OCI-LY7 (cell line): ENCODE measurements around the gene PLA2R1. TPM values are rescaled to one million over a fixed set of nuclear protein-coding genes. Genes with fewer than 3 reads are reported as not detected.
A peak's percentile ranks its signal among the peaks of the same experiment; 100 is the strongest.

ENCODE experiments used
- BruUV-seq: library from RNA; stranded (reverse); fragments of 400-500 nt; replicated peaks from 2 replicates; lab custom pipeline; 2021; lab: Mats Ljungman, UMichigan
- CTCF ChIA-PET: fragments of 300-600 bp; sonication (Branson Sonifier 250); formaldehyde crosslinking; loops from one replicate; lab custom pipeline; 2022; ENCODE audit warnings: antibody characterized with exemption; ENCODE audit not compliant: unreplicated experiment; lab: Charles Lee
- POLR2A ChIA-PET: fragments of 300-600 bp; sonication (Branson Sonifier 250); formaldehyde crosslinking; loops from one replicate; lab custom pipeline; 2022; ENCODE audit warnings: antibody characterized with exemption; lab: Charles Lee
- DNase-seq: peaks from one replicate; pipeline ENCODE4 v3.0.0-alpha.2; 2015; ENCODE audit warnings: low spot score
- H2AFZ ChIP-seq: fragments of 200-600 bp; sonication (generic), shearing (Covaris generic); 2 replicates; pipeline ENCODE4 v1.6.1; 2014; ENCODE audit warnings: mild to moderate bottlenecking, antibody characterized with exemption, low read length, moderate library complexity
- H3K27ac ChIP-seq: fragments of 200-600 bp; sonication (generic); 2 replicates; pipeline ENCODE4 v1.5.1; 2014; ENCODE audit warnings: mixed run types, low read depth, mild to moderate bottlenecking, moderate library complexity, low read length, inconsistent platforms; ENCODE audit not compliant: poor library complexity, severe bottlenecking
- H3K36me3 ChIP-seq: fragments of 200-600 bp; sonication (generic); 2 replicates; pipeline ENCODE4 v1.6.1; 2014; ENCODE audit warnings: mild to moderate bottlenecking, antibody characterized with exemption, low read length, moderate library complexity, mixed read lengths; ENCODE audit not compliant: insufficient read depth
- H3K4me1 ChIP-seq: fragments of 200-600 bp; sonication (generic); 2 replicates; pipeline ENCODE4 v1.5.1; 2014; ENCODE audit warnings: mild to moderate bottlenecking, low read length; ENCODE audit not compliant: insufficient read depth, poor library complexity, severe bottlenecking
- H3K4me2 ChIP-seq: fragments of 200-600 bp; sonication (generic); 2 replicates; pipeline ENCODE4 v1.6.1; 2014; ENCODE audit warnings: mild to moderate bottlenecking, low read length
- H3K4me3 ChIP-seq: fragments of 200-600 bp; sonication (generic); 2 replicates; pipeline ENCODE4 v1.5.1; 2014; ENCODE audit warnings: mild to moderate bottlenecking, low read depth, low read length; ENCODE audit not compliant: poor library complexity, severe bottlenecking
- H3K79me2 ChIP-seq: fragments of 200-600 bp; sonication (generic); 2 replicates; pipeline ENCODE4 v1.6.1; 2016; ENCODE audit warnings: low read depth, mild to moderate bottlenecking, low read length, moderate library complexity, mixed read lengths; ENCODE audit not compliant: insufficient read depth
- H3K9me2 ChIP-seq: fragments of 200-600 bp; sonication (generic); 2 replicates; pipeline ENCODE4 v1.6.1; 2016; ENCODE audit warnings: mild to moderate bottlenecking, low read length, mixed read lengths; ENCODE audit not compliant: insufficient read depth
- H3K9me3 ChIP-seq: fragments of 200-600 bp; sonication (generic); 2 replicates; pipeline ENCODE4 v1.6.1; 2014; ENCODE audit warnings: mild to moderate bottlenecking, mixed run types, low read length, mixed read lengths
- H4K20me1 ChIP-seq: fragments of 200-600 bp; sonication (generic); 2 replicates; pipeline ENCODE4 v1.6.1; 2014; ENCODE audit warnings: mild to moderate bottlenecking, antibody characterized with exemption, low read length, moderate library complexity, mixed read lengths; ENCODE audit not compliant: insufficient read depth
- CTCF ChIP-seq: fragments of 200-600 bp; sonication (generic); conservative IDR thresholded peaks from 2 replicates; pipeline ENCODE4 v1.5.1; 2014; ENCODE audit warnings: mild to moderate bottlenecking, antibody characterized with exemption, low read length, moderate library complexity, mixed read lengths
- EZH2phosphoT487 ChIP-seq: fragments of 200-600 bp; sonication (generic); IDR thresholded peaks from 2 replicates; pipeline ENCODE4 v1.6.1; 2018; ENCODE audit warnings: low read depth, borderline replicate concordance, mild to moderate bottlenecking, mixed run types, antibody characterized with exemption, low read length, moderate library complexity, mixed read lengths
- intact Hi-C: fragments of 100-400 bp; cut with micrococcal nuclease; formaldehyde crosslinking; loops from one replicate; pipeline ENCODE4 v1.10.0; 2022; ENCODE audit not compliant: unreplicated experiment
- total RNA-seq, 2 experiments: library from RNA; depleted of rRNA in 1 of 2; stranded (reverse); fragments of >200 nt in 1 of 2; shearing (Covaris generic) in 1 of 2; gene quantifications; 2 replicates each; pipeline ENCODE4 v1.2.3, GENCODE V29; 2014 to 2022

Gene PLA2R1
- total RNA-seq, 2 experiments from 2014 or later: not detected

- Histone ChIP-seq H3K4me3 (no peak within 1 kb of the TSS), H3K79me2 (no peaks in the 10 kb centered on the region), H4K20me1 (no peaks in the 10 kb centered on the region), H3K9me3 (no peaks in the 10 kb centered on the region), H3K27ac (no peak within 1 kb of the TSS), H3K4me1 (no peaks in the 10 kb centered on the region), H3K36me3 (no peaks in the 10 kb centered on the region), H3K4me2 (peak within 1 kb of the TSS; percentile 32), H3K9me2 (no peaks in the 10 kb centered on the region), H2AFZ (no peak within 1 kb of the TSS)
- BruUV-seq: no TSS peak
- POLR2A ChIA-PET: interaction anchor here (0.5 to 0.6 kb wide), 3 partner anchors 87 to 1144 kb away, joined by 3 to 4 read pairs (median 3); no protein-coding TSS in a partner anchor
- intact Hi-C loops: no loop called here
- CTCF ChIA-PET: no interaction called here
- no peak for DNase-seq
- TF ChIP-seq EZH2phosphoT487 (no peak), CTCF (no peak)
These were observed 158.1 kb downstream of the PLA2R1 start, which contains the start of gene LY75 for GRCh38 chr2:159904127-159904958. TSS of gene LY75 (minus strand) at chr2:159904756.

GRCh38 chr2:159903443-159904126 lies 158.8 kb downstream of the PLA2R1 start:
- Histone ChIP-seq H2AFZ (no peak overlapping the region), H3K4me2 (peak overlapping the region; percentile 32; the same call in 1 of the 2 replicates), H3K9me3 (no peaks in the 10 kb centered on the region), H3K4me3 (no peak overlapping the region), H3K36me3 (no peaks in the 10 kb centered on the region), H3K79me2 (no peaks in the 10 kb centered on the region), H3K9me2 (no peaks in the 10 kb centered on the region), H3K4me1 (no peaks in the 10 kb centered on the region), H4K20me1 (no peaks in the 10 kb centered on the region), H3K27ac (no peak overlapping the region)
- DNase-seq: no peak
- intact Hi-C loops: no loop called here
- no peak for TF ChIP-seq EZH2phosphoT487
- no peak for TF ChIP-seq CTCF
- no TSS peak for BruUV-seq
- ChIA-PET CTCF (no interaction called here), POLR2A (interaction anchor here (0.5 kb wide), 1 partner anchor 804 kb away, joined by 4 read pairs; no protein-coding TSS in a partner anchor)
